Measurements from ENCODE around the gene CHORDC1. TPM values are rescaled to one million over a fixed set of nuclear protein-coding genes. Genes with fewer than 3 reads are reported as not detected.
A peak's percentile ranks its signal among the peaks of the same experiment; 100 is the strongest.

The CHORDC1 gene
- total and polyA plus RNA-seq, 2 donors (not counting 3 experiments of a cell fraction or from before 2014, with no cell fraction given): 30.3 to 56.8 TPM

- Histone ChIP-seq H3K4me1 (ENCODE audit: control insufficient read depth, extremely low read depth, insufficient read depth, low read length) (no peaks in the 10 kb centered on the region), H3K79me2 (ENCODE audit: control insufficient read depth, insufficient read depth, low read length) (peaks cover 5% of the 10 kb centered on the region), H3K27me3 (ENCODE audit: control insufficient read depth in 2 of 2, insufficient read depth in 2 of 2, low read length in 2 of 2) (no peaks in the 10 kb centered on the region), H3K9me1 (replicated peaks; ENCODE audit: control insufficient read depth, extremely low read depth, insufficient read depth, low read length) (no peaks in the 10 kb centered on the region), H4K20me1 (replicated peaks; ENCODE audit: control insufficient read depth, extremely low read depth, insufficient read depth, low read length) (no peaks in the 10 kb centered on the region), H3K9me3 (replicated peaks; ENCODE audit: control insufficient read depth, insufficient read depth, low read length) (no peaks in the 10 kb centered on the region), H2AFZ (ENCODE audit: low read depth, low read length) (no peak overlapping the region), H3K4me2 (ENCODE audit: insufficient read depth, low read length) (no peak overlapping the region), H3K27ac (ENCODE audit: insufficient read depth, low read depth, low read length) (no peak overlapping the region), H3K4me3 (replicated peaks in 1 of 3; ENCODE audit: insufficient read depth in 1 of 3, low read depth in 1 of 3, low read length in 3 of 3) (no peak overlapping the region), H3K36me3 (ENCODE audit: control insufficient read depth in 2 of 2, extremely low read depth in 1 of 2, insufficient read depth in 2 of 2, low read length in 2 of 2) (peaks cover 2 to 14% of the 10 kb centered on the region in 2 experiments), H3K9ac (replicated peaks; ENCODE audit: extremely low read depth, insufficient read depth, low read length) (no peak overlapping the region)
- intact Hi-C loops (cut with micrococcal nuclease): loop anchor here (2.0 kb wide), 1 partner anchor 254 kb away; no protein-coding TSS in a partner anchor
- no TSS peak for BruUV-seq (replicated peaks)
- FAIRE-seq (peak; percentile 31), DNase-seq (ENCODE audit: low read depth, low spot score) (peak; percentile 68)
- no peak for TF ChIP-seq POLR2A (IDR thresholded peaks at IDR 0.05; ENCODE audit: low read depth, low read length)
- no peak for TF ChIP-seq EZH2 (IDR thresholded peaks at IDR 0.05; ENCODE audit: borderline replicate concordance, low read depth, low read length, severe bottlenecking)
- TF ChIP-seq JUN (IDR thresholded peaks at IDR 0.05; ENCODE audit: borderline replicate concordance, insufficient read depth, insufficient read length, low read depth): no peak
- peak; percentile 59 to 71 for TF ChIP-seq CTCF (IDR thresholded peaks at IDR 0.05; ENCODE audit: extremely low read depth in 1 of 2, insufficient read depth in 1 of 2, low read depth in 1 of 2, low read length in 2 of 2)
- dilution Hi-C loops (cut with MboI; ENCODE audit: extremely low pct_ligation_motif_present, low sequenced_read_pairs): no loop called here
- CTCF ChIA-PET: interaction anchor here (0.8 to 2.6 kb wide), 12 partner anchors 9 to 257 kb away, joined by 3 to 14 read pairs (median 5); partner anchors contain the start of genes CHORDC1 and NAALAD2
- POLR2A ChIA-PET: no interaction called here
Measured at GRCh38 chr11:90204832-90205646, 17.8 kb downstream of the CHORDC1 start.

Measured in endothelial cell of umbilical vein (primary cell).